Retinal pigment epithelial cell (primary cell): Measurements from ENCODE around the gene SRGAP1.
"Not testable (repeated sequence)": the region's sequence is repeated elsewhere in the genome, so short reads cannot be mapped to it uniquely, and the experiment has no call there.

ENCODE experiments used
- DNase-seq: peaks from one replicate; pipeline ENCODE4 v3.0.0-alpha.2; 2010; ENCODE audit warnings: low read depth
- H3K4me3 ChIP-seq: 2 replicates; pipeline ENCODE4 v1.5.1; 2011; ENCODE audit warnings: mild to moderate bottlenecking, low read length, control low read depth, moderate library complexity
- TF ChIP-seq, protein P1 (sequence below): conservative IDR thresholded peaks from 2 replicates; pipeline ENCODE4 v1.5.1; 2011; ENCODE audit warnings: low read depth, low read length, control low read depth, inconsistent platforms

SRGAP1 gene

DNA sequence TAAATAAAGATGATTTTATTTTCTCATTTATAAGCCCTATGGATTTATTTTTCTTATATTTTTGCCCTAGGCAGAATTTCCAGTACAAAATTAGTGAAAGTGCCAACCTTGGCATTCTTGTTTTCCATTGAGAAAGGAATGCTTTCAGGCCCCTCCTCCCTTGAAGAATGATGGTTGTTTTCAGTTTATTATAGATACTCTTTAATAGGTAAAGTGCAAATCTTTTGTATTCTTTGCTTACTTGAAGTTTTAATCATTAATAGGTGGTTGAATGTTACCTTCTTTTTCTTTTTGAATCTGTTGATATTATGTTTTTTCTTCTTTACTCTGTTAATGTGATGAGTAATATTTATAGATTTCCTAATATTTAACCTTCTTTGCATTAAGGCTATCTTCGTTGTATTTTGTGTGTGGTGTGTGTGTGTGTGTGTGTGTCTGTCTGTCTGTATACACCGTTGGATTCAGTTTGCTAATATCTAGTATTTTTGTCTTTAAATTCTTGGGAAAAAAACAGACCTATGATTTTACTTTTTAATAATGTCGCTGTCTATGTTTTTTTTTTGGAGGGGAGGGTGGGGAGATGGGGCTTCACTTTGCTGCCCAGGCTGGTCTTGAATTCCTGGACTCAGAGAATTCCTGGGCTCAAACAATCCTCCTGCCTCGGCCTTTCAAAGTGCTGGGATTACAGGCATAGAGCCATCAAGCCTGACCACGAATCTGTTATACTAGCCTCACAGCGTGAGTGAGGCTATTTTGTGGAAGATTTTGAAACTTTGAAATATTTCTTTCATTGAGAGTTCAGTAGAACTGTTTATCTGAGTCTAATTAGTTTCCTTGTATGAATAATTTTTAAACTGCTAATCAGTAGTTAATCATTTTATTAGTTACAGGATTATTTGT is 13.5 kb downstream of the SRGAP1 start:
- no peak for DNase-seq
- no peak overlapping the region for H3K4me3 ChIP-seq
- TF ChIP-seq, protein P1, sequence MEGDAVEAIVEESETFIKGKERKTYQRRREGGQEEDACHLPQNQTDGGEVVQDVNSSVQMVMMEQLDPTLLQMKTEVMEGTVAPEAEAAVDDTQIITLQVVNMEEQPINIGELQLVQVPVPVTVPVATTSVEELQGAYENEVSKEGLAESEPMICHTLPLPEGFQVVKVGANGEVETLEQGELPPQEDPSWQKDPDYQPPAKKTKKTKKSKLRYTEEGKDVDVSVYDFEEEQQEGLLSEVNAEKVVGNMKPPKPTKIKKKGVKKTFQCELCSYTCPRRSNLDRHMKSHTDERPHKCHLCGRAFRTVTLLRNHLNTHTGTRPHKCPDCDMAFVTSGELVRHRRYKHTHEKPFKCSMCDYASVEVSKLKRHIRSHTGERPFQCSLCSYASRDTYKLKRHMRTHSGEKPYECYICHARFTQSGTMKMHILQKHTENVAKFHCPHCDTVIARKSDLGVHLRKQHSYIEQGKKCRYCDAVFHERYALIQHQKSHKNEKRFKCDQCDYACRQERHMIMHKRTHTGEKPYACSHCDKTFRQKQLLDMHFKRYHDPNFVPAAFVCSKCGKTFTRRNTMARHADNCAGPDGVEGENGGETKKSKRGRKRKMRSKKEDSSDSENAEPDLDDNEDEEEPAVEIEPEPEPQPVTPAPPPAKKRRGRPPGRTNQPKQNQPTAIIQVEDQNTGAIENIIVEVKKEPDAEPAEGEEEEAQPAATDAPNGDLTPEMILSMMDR: no peak

DNA sequence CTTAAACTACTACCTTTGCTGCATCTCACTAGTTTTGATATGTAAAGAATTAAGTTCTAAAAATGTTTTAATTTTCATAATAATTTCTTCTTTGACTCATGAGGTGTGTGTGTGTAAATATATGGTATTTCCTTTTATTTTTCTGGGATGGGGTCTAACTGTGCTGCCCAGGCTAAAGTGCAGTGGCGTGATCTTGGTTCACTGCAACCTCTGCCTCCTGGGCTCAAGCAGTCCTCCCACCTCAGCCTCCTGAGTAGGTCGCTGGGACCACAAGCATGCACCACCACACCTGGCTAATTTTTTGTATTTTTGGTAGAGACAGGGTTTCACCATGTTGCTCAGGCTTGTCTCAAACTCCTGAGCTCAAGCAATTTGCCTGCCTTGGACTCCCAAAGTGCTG is 15.4 kb downstream of the SRGAP1 start:
- DNase-seq, H3K4me3 ChIP-seq: not testable (repeated sequence)

DNA sequence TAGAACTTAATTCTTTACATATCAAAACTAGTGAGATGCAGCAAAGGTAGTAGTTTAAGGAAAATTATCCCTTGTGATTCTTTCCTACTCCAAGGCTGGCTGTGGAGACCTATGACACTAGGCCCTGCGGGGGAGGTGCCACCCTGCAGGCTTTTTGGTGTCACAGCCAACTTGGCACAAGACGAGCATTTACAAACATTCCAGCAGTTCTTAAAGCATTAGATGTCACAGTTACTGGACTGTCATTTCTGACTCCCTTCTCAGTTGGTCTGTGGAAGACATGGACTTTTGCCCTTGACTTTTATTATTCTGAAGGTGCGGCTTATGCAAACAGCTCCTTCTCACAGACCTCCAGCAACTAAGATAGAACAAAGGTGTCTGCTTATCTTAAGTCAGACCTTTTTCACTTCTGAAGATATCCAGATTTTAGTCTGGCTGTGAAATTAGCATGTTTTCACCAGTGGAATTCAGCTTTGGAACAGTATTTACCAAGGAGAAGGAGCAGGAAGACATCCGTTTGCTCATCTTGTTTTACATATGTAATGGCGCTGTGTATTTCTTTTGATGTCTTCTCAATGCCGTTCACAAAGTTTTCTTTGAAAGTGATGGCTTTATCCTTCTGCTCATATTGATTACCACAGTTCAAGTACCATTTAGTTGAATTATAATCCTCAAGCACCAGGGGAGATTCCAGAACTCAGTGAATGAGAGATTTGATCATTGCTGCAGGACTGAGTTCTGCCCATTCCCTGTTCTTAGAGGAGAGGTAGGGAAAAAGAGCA is 17.9 kb downstream of the SRGAP1 start:
- H3K4me3 ChIP-seq: no peak overlapping the region
- TF ChIP-seq, protein P1: no peak
- DNase-seq: no peak

DNA sequence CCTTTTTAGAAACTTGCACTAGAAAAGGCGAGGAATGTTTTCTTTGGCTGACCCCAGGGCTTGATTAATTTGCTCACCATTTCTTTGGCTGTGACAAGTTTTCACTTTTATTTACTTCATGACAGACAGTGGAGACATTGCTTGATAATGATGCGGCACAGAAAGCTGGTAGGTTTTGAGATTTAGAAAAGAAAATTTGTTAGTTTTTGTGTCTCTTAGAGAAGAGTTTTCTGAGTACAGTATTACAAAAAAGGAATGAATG is 18.4 kb downstream of the SRGAP1 start:
- DNase-seq: no peak
- H3K4me3 ChIP-seq: no peak overlapping the region
- TF ChIP-seq, protein P1: no peak

DNA sequence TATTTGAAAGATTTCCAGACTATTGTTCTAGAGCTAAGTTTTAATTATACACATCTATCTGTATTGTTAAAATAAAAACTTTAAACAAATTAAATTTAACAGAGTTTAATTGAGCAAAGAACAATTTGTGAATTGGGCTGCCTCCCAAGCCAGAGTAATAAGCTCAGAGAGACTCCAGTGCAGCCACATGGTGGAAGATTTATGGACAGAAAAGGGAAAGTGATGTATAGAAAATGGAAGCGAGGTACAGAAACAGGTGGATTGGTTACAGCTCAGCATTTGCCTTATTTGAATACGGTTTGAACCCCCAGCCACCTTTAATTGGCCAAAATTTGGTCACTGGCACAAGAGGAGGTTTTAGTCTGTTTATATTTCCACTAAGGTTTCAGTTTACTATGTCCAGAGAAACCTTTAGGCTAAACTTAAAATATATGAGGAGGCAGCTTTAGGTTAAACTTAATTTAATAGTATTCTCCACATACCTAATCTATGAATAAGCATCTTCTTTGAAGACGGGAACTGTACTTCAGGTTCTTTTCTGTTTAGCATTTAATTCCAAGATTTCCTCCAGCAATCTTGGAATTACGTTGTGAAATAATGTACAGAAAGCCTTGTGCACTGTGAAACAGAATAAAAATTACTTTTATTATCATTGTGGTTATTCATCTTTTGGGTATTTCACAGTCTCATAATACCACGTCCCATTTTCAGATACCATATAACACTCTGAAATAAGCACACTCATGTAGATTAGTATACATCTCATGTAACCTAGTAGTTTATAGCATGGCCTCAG is 19.4 kb downstream of the SRGAP1 start:
- TF ChIP-seq, protein P1: no peak
- DNase-seq: no peak
- H3K4me3 ChIP-seq: no peak overlapping the region

DNA sequence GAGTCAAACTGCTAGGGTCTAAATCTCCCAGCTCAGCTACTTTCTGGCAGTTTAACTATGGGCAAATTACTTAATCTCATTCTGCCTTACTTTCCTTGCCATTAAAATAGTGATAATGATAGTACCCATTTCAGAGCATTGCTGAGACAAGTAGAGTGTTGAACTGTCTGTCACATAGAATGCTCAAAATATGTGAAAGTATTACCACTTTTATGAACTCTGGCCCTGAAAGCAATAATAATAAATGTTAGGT is 19.9 kb downstream of the SRGAP1 start:
- TF ChIP-seq, protein P1: no peak
- no peak overlapping the region for H3K4me3 ChIP-seq
- no peak for DNase-seq

DNA sequence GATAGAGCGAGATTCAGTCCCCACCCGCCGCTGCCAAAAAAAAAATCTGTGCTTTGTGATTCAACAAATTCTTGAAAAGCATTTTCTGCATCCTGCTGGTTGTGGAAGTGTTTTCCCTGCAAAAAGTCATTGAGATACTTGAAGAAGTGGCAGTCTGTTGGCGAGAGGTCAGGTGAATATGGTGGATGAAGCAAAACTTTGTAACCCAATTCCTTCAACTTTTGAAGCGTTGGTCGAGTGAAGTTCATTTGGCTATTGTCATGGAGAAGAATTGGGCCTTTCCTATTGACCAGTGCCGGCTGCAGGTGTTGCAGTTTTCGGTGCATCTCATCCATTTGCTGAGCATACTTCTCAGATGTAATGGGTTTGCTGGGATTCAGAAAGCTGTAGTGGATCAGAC is 20.9 kb downstream of the SRGAP1 start:
- no peak for DNase-seq
- TF ChIP-seq, protein P1: no peak
- H3K4me3 ChIP-seq: no peak overlapping the region
